ENCODE results near the gene ENAH.

ENAH gene

GRCh38 chr1:225468270-225469020 is 184.5 kb downstream of the ENAH start:
- DNase-seq = no peak

GRCh38 chr1:225467193-225468020 is 185.5 kb downstream of the ENAH start:
- DNase-seq = no peak

- DNase-seq = no peak
Observed at GRCh38 chr1:225466848-225467192, 186.1 kb downstream of the ENAH start.

- DNase-seq = no peak
Observed at GRCh38 chr1:225465793-225466517, 187.0 kb downstream of the ENAH start.

GRCh38 chr1:225464851-225465792 is 187.8 kb downstream of the ENAH start:
- DNase-seq = no peak

GRCh38 chr1:225462714-225463574 is 190.0 kb downstream of the ENAH start:
- no peak for DNase-seq

GRCh38 chr1:225462429-225462713 is 190.6 kb downstream of the ENAH start:
- no peak for DNase-seq

- no peak for DNase-seq
Observed at GRCh38 chr1:225461533-225462428, 191.1 kb downstream of the ENAH start.

GRCh38 chr1:225460737-225461532 is 192.0 kb downstream of the ENAH start:
- no peak for DNase-seq

GRCh38 chr1:225460021-225460736 is 192.7 kb downstream of the ENAH start:
- no peak for DNase-seq

GRCh38 chr1:225458222-225458631 is 194.7 kb downstream of the ENAH start:
- no peak for DNase-seq

GRCh38 chr1:225454733-225455132 is 198.2 kb downstream of the ENAH start:
- DNase-seq = no peak

GRCh38 chr1:225453797-225454648 is 198.9 kb downstream of the ENAH start:
- DNase-seq = no peak

- DNase-seq = no peak
Observed at GRCh38 chr1:225451840-225452515, 200.9 kb downstream of the ENAH start.

- no peak for DNase-seq
Observed at GRCh38 chr1:225451340-225451739, 201.6 kb downstream of the ENAH start.

GRCh38 chr1:225450491-225451191 is 202.3 kb downstream of the ENAH start:
- no peak for DNase-seq

- DNase-seq = no peak
Observed at GRCh38 chr1:225449774-225450173, 203.1 kb downstream of the ENAH start.
